SH-SY5Y (cell line): ENCODE measurements around the gene PITPNM3.

Experiments used
- GATA2 ChIP-seq: IDR thresholded peaks from 2 replicates; pipeline ENCODE4 v1.6.1; 2011; ENCODE audit warnings: mild to moderate bottlenecking, low read depth, low read length
- GATA3 ChIP-seq: IDR thresholded peaks from 2 replicates; pipeline ENCODE4 v1.6.1; 2011; ENCODE audit warnings: low read depth, mild to moderate bottlenecking, low read length, moderate library complexity

- TF ChIP-seq GATA2 = no peak
- no peak for TF ChIP-seq GATA3
Observed at GRCh38 chr17:6521586-6521985, 34.8 kb downstream of the PITPNM3 start.
